Measurements from ENCODE around the gene SPTLC2.
"Not testable (repeated sequence)": the region's sequence is repeated elsewhere in the genome, so short reads cannot be mapped to it uniquely, and the experiment has no call there.

The SPTLC2 gene

DNA sequence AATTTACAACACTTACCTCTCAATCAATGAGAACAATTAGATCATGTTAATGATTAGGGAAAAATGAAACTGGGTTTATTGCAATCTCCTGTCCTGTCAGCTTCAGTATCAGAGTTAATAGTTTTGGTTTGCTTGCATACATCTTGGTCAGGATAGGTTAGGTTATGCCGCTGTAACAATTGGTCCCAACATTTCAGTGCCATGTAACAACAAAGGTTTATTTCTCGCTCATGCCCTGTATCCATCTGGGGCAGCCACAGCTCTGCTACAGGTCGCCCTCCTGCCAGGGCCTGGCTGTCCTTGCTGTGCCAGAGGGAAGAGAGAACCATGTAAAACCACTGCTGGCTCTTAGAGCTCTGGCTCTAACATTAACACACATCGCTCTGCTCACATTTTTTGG is 30.5 kb upstream of the SPTLC2 start:
- Histone ChIP-seq H3K4me1 (ENCODE audit: control insufficient read depth in 5 of 5, insufficient read depth in 5 of 5, low read length in 5 of 5) (peaks cover 0 to 9% (median 7%) of the 10 kb centered on the region in 5 donors), H3K4me3 (ENCODE audit: low read depth in 1 of 5, low read length in 5 of 5) (no peak overlapping the region), H3K36me3 (ENCODE audit: control insufficient read depth in 5 of 5, insufficient read depth in 5 of 5, low read length in 5 of 5) (no peaks in the 10 kb centered on the region), H3K27me3 (ENCODE audit: control insufficient read depth in 5 of 5, insufficient read depth in 4 of 5, low read length in 5 of 5) (no peaks in the 10 kb centered on the region), H3K27ac (ENCODE audit: low read depth, low read length) (no peak overlapping the region), H3K9me3 (ENCODE audit: control insufficient read depth in 5 of 5, low read length in 5 of 5) (peaks cover 0 to 6% (median 0%) of the 10 kb centered on the region in 5 donors), H3K9ac (ENCODE audit: low read length in 5 of 5) (no peak overlapping the region)

DNA sequence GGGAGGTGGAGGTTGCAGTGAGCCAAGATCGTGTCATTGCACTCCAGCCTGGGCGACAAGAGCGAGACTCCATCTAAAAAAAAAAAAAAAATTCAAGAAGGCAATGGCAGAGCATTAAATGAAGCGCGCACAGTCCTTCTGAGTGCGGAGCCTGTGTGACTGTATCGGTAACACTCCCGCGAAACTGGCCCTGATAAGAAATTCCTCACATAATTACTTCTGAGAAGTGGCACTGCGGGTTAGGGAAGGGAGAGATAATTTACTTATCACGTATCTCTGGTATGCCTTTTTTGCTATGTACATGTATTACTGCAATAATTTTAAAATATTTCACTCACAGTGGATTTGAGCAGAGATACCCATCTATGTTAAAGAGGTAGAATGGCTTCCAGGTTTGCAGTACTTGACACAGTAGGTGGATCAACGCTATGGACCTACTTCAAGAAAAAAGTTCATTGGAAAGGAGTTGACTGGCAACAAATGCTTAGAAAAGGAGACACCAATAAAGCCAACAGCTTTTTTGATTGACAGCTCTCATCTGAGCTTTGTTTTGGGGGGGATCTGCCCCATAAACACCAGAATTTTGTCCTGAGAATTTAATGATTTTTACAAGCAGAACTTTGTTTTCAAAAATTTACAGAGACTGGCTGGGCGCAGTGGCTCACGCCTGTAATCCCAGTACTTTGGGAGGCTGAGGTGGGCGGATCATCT is 29.2 kb upstream of the SPTLC2 start:
- Histone ChIP-seq H3K36me3 (ENCODE audit: control insufficient read depth in 5 of 5, insufficient read depth in 5 of 5, low read length in 5 of 5) (no peaks in the 10 kb centered on the region), H3K9me3 (ENCODE audit: control insufficient read depth in 5 of 5, low read length in 5 of 5) (peaks cover 0 to 6% (median 0%) of the 10 kb centered on the region in 5 donors), H3K4me3 (ENCODE audit: low read depth in 1 of 5, low read length in 5 of 5) (no peak overlapping the region), H3K27ac (ENCODE audit: low read depth, low read length) (no peak overlapping the region), H3K9ac (ENCODE audit: low read length in 5 of 5) (no peak overlapping the region), H3K4me1 (ENCODE audit: control insufficient read depth in 5 of 5, insufficient read depth in 5 of 5, low read length in 5 of 5) (peaks cover 0 to 19% (median 15%) of the 10 kb centered on the region in 5 donors), H3K27me3 (ENCODE audit: control insufficient read depth in 5 of 5, insufficient read depth in 4 of 5, low read length in 5 of 5) (no peaks in the 10 kb centered on the region)

GRCh38 chr14:77642407-77642806 is 26.0 kb upstream of the SPTLC2 start:
- Histone ChIP-seq H3K36me3 (ENCODE audit: control insufficient read depth in 5 of 5, insufficient read depth in 5 of 5, low read length in 5 of 5) (no peaks in the 10 kb centered on the region), H3K4me3 (ENCODE audit: low read depth in 1 of 5, low read length in 5 of 5) (peak overlapping the region; percentile 64 to 77 (median 75)), H3K9ac (ENCODE audit: low read length in 5 of 5) (peak overlapping the region in 3 of 5 donors; percentile 55 to 80 (median 71)), H3K27ac (ENCODE audit: low read depth, low read length) (peak overlapping the region; percentile 89), H3K27me3 (ENCODE audit: control insufficient read depth in 5 of 5, insufficient read depth in 4 of 5, low read length in 5 of 5) (no peaks in the 10 kb centered on the region), H3K4me1 (ENCODE audit: control insufficient read depth in 5 of 5, insufficient read depth in 5 of 5, low read length in 5 of 5) (peaks cover 0 to 27% (median 15%) of the 10 kb centered on the region in 5 donors), H3K9me3 (ENCODE audit: control insufficient read depth in 5 of 5, low read length in 5 of 5) (peaks cover 0 to 6% (median 4%) of the 10 kb centered on the region in 5 donors)

DNA sequence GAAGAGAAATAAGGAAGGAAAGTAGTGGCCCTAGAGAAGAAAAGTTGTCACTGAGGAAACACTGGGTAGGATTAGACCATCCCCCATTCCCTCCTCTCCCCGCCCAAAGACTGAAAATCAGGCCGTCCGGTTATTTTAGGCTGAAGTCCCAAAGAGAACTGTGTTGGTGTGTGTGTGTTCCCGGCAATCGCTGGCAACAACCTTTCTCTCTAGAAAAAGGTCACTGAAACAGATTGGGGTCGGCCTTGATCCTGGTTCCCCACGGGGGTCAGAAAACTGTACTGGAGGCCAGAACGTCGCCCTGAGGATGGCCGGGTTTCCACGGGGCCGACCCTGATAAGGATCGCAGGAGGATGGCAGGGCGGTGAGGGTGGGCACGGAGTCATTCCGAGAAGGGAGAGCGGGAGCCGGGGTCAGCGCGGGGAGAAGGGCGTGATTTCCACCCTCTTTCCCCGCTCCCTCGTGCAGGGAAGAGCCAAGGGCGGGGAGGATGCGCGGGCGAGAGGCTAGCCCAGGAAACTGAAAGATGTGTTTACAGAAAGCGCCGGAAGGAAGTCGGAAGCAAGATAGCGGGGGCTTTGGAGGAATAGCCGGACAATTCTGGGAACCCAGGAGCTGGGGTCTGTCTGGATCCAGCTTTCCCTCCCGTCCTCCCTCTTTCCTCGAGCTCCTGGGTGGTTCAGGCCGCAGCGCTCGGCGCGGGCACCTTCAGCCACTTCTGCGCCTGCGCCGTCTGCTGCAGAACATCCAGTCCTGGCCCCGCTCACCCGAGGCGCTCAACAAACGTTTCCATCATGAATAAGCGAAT is 25.3 kb upstream of the SPTLC2 start:
- H3K4me1 ChIP-seq (ENCODE audit: control insufficient read depth in 5 of 5, insufficient read depth in 5 of 5, low read length in 5 of 5) = peaks cover 0 to 29% (median 15%) of the 10 kb centered on the region in 5 donors
- H3K9me3 ChIP-seq (ENCODE audit: control insufficient read depth in 5 of 5, low read length in 5 of 5) = peaks cover 0 to 4% (median under 1%) of the 10 kb centered on the region in 5 donors

GRCh38 chr14:77640756-77641533 is 24.5 kb upstream of the SPTLC2 start:
- Histone ChIP-seq H3K27ac (ENCODE audit: low read depth, low read length) (peak overlapping the region; percentile 89), H3K27me3 (ENCODE audit: control insufficient read depth in 5 of 5, insufficient read depth in 4 of 5, low read length in 5 of 5) (no peaks in the 10 kb centered on the region), H3K4me1 (ENCODE audit: control insufficient read depth in 5 of 5, insufficient read depth in 5 of 5, low read length in 5 of 5) (peaks cover 0 to 29% (median 15%) of the 10 kb centered on the region in 5 donors), H3K4me3 (ENCODE audit: low read depth in 1 of 5, low read length in 5 of 5) (peak overlapping the region; percentile 64 to 77 (median 75)), H3K9me3 (ENCODE audit: control insufficient read depth in 5 of 5, low read length in 5 of 5) (peaks cover 0 to 4% (median 0%) of the 10 kb centered on the region in 5 donors), H3K9ac (ENCODE audit: low read length in 5 of 5) (peak overlapping the region in 3 of 5 donors; percentile 55 to 73 (median 71)), H3K36me3 (ENCODE audit: control insufficient read depth in 5 of 5, insufficient read depth in 5 of 5, low read length in 5 of 5) (no peaks in the 10 kb centered on the region)

More for the DNA sequence above, 25.3 kb upstream of the SPTLC2 start:
- Histone ChIP-seq H3K27me3 (ENCODE audit: control insufficient read depth in 5 of 5, insufficient read depth in 4 of 5, low read length in 5 of 5) (no peaks in the 10 kb centered on the region), H3K4me3 (ENCODE audit: low read depth in 1 of 5, low read length in 5 of 5) (peak overlapping the region; percentile 64 to 77 (median 75)), H3K36me3 (ENCODE audit: control insufficient read depth in 5 of 5, insufficient read depth in 5 of 5, low read length in 5 of 5) (no peaks in the 10 kb centered on the region), H3K9ac (ENCODE audit: low read length in 5 of 5) (peak overlapping the region; percentile 38 to 80 (median 71)), H3K27ac (ENCODE audit: low read depth, low read length) (peak overlapping the region; percentile 89)

- H3K9ac ChIP-seq (ENCODE audit: low read length in 5 of 5) = no peak overlapping the region
- peaks cover 0 to 29% (median 15%) of the 10 kb centered on the region in 5 donors for H3K4me1 ChIP-seq (ENCODE audit: control insufficient read depth in 5 of 5, insufficient read depth in 5 of 5, low read length in 5 of 5)
- no peaks in the 10 kb centered on the region for H3K27me3 ChIP-seq (ENCODE audit: control insufficient read depth in 5 of 5, insufficient read depth in 4 of 5, low read length in 5 of 5)
- no peaks in the 10 kb centered on the region for H3K36me3 ChIP-seq (ENCODE audit: control insufficient read depth in 5 of 5, insufficient read depth in 5 of 5, low read length in 5 of 5)
- H3K9me3 ChIP-seq (ENCODE audit: control insufficient read depth in 5 of 5, low read length in 5 of 5) = peaks cover 0 to 4% (median 4%) of the 10 kb centered on the region in 5 donors
- H3K27ac ChIP-seq (ENCODE audit: low read depth, low read length) = no peak overlapping the region
- H3K4me3 ChIP-seq (ENCODE audit: low read depth in 1 of 5, low read length in 5 of 5) = no peak overlapping the region
Measured at GRCh38 chr14:77638771-77639171, 22.3 kb upstream of the SPTLC2 start.

DNA sequence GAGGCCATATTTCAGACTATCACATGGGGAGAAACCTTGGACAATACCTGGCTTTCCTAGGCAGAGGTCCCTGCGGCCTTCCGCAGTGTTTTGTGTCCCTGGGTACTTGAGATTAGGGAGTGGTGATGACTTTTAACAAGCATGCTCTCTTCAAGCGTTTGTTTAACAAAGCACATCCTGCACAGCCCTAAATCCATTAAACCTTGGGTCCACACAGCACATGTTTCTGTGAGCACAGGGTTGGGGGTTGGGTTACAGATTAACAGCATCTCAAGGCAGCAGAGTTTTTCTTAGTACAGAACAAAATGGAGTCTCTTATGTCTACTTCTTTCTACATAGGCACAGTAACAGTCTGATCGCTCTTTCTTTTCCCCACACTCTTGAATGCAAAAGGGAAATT is 19.4 kb upstream of the SPTLC2 start:
- H3K9ac ChIP-seq (ENCODE audit: low read length in 5 of 5) = not testable (repeated sequence)

DNA sequence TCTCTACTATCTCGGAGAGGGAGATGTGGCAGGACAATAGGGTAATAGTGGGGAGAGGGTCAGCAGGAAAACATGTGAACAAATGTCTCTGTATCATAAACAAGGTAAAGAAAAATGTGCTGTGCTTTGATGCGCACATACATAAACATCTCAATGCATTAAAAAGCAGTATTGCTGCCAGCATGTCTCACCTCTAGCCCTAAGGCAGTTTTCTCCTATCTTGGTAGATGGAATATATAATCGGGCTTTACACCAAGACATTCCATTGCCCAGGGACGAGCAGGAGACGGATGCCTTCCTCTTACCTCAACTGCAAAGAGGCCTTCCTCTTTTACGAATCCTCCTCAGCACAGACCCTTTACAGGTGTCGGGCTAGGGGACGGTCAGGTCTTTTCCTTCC is 19.0 kb upstream of the SPTLC2 start:
- not testable (repeated sequence) for H3K36me3 ChIP-seq (ENCODE audit: control insufficient read depth in 5 of 5, insufficient read depth in 5 of 5, low read length in 5 of 5); H3K27me3 ChIP-seq (ENCODE audit: control insufficient read depth in 5 of 5, insufficient read depth in 4 of 5, low read length in 5 of 5); H3K27ac ChIP-seq (ENCODE audit: low read depth, low read length); H3K4me3 ChIP-seq (ENCODE audit: low read depth in 1 of 5, low read length in 5 of 5); H3K9ac ChIP-seq (ENCODE audit: low read length in 5 of 5); H3K9me3 ChIP-seq (ENCODE audit: control insufficient read depth in 5 of 5, low read length in 5 of 5)
- peaks cover 0 to 14% (median 0%) of the 10 kb centered on the region in 5 donors for H3K4me1 ChIP-seq (ENCODE audit: control insufficient read depth in 5 of 5, insufficient read depth in 5 of 5, low read length in 5 of 5)

More for the DNA sequence above, 19.4 kb upstream of the SPTLC2 start:
- not testable (repeated sequence) for H3K36me3 ChIP-seq (ENCODE audit: control insufficient read depth in 5 of 5, insufficient read depth in 5 of 5, low read length in 5 of 5); H3K27ac ChIP-seq (ENCODE audit: low read depth, low read length); H3K9me3 ChIP-seq (ENCODE audit: control insufficient read depth in 5 of 5, low read length in 5 of 5); H3K4me3 ChIP-seq (ENCODE audit: low read depth in 1 of 5, low read length in 5 of 5); H3K27me3 ChIP-seq (ENCODE audit: control insufficient read depth in 5 of 5, insufficient read depth in 4 of 5, low read length in 5 of 5)
- H3K4me1 ChIP-seq (ENCODE audit: control insufficient read depth in 5 of 5, insufficient read depth in 5 of 5, low read length in 5 of 5) = peaks cover 0 to 15% (median 0%) of the 10 kb centered on the region in 5 donors

GRCh38 chr14:77630111-77630510 is 13.7 kb upstream of the SPTLC2 start:
- no peaks in the 10 kb centered on the region for H3K36me3 ChIP-seq (ENCODE audit: control insufficient read depth in 5 of 5, insufficient read depth in 5 of 5, low read length in 5 of 5)
- H3K4me3 ChIP-seq (ENCODE audit: low read depth in 1 of 5, low read length in 5 of 5) = no peak overlapping the region
- H3K9me3 ChIP-seq (ENCODE audit: control insufficient read depth in 5 of 5, low read length in 5 of 5) = peaks cover 0 to 4% (median 0%) of the 10 kb centered on the region in 5 donors
- no peak overlapping the region for H3K27ac ChIP-seq (ENCODE audit: low read depth, low read length)
- no peak overlapping the region for H3K9ac ChIP-seq (ENCODE audit: low read length in 5 of 5)
- no peaks in the 10 kb centered on the region for H3K27me3 ChIP-seq (ENCODE audit: control insufficient read depth in 5 of 5, insufficient read depth in 4 of 5, low read length in 5 of 5)
- no peaks in the 10 kb centered on the region for H3K4me1 ChIP-seq (ENCODE audit: control insufficient read depth in 5 of 5, insufficient read depth in 5 of 5, low read length in 5 of 5)
